ENCODE measurements around the gene ADGRF3.
A peak's percentile ranks its signal among the peaks of the same experiment; 100 is the strongest.

ADGRF3 gene

GRCh38 chr2:26345283-26345544 is 1.4 kb downstream of the ADGRF3 start:
- DNase-seq (ENCODE audit: low spot score), result no peak
- CTCF ChIA-PET, result interaction anchor here (0.6 kb wide), 2 partner anchors 15 to 185 kb away, joined by 3 read pairs; no protein-coding TSS in a partner anchor
- TF ChIP-seq CTCF (conservative IDR thresholded peaks at IDR 0.05; ENCODE audit: low read depth), result no peak
- peak overlapping the region; percentile 91 for H3K27ac ChIP-seq
- POLR2A ChIA-PET (ENCODE audit: low non-redundant PET), result no interaction called here

GRCh38 chr2:26344581-26345282 is 1.9 kb downstream of the ADGRF3 start:
- CTCF ChIA-PET, result interaction anchor here (0.6 kb wide), 1 partner anchor 186 kb away, joined by 3 read pairs; no protein-coding TSS in a partner anchor
- DNase-seq (ENCODE audit: low spot score), result no peak
- POLR2A ChIA-PET (ENCODE audit: low non-redundant PET), result no interaction called here
- no peak for TF ChIP-seq CTCF (conservative IDR thresholded peaks at IDR 0.05; ENCODE audit: low read depth)
- peak overlapping the region; percentile 91 for H3K27ac ChIP-seq

- POLR2A ChIA-PET (ENCODE audit: low non-redundant PET), result no interaction called here
- CTCF ChIA-PET, result interaction anchor here (0.7 kb wide), 1 partner anchor 222 kb away, joined by 3 read pairs; a partner anchor contains a TSS
- no peak for DNase-seq (ENCODE audit: low spot score)
- TF ChIP-seq CTCF (conservative IDR thresholded peaks at IDR 0.05; ENCODE audit: low read depth), result no peak
- no peak overlapping the region for H3K27ac ChIP-seq
Measured at GRCh38 chr2:26340831-26341230, 5.8 kb downstream of the ADGRF3 start.

- CTCF ChIA-PET, result interaction anchor here (0.7 kb wide), 1 partner anchor 110 kb away, joined by 3 read pairs; no protein-coding TSS in a partner anchor
Measured at GRCh38 chr2:26337298-26337697, 9.3 kb downstream of the ADGRF3 start.

DNA sequence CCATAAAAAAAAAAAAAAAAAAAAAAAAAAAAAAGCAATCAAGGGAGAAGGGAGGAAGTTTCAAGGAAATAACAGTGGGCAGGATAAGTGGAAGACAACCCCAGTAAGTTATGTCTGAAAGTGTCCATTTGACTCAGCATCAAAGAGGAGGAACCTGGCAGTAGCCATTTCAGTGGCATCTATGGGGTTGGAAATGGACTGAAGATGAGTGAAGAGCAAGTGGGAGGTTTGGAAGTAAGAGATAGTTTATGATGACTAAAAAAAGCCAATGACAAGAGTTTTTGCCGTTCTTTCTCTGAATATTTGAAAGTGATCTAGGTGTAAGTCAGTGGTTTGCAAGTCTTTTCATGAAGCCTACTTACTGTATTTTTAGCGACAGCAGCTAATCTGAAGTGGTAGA is 9.9 kb downstream of the ADGRF3 start:
- TF ChIP-seq CTCF (conservative IDR thresholded peaks at IDR 0.05; ENCODE audit: low read depth), result no peak
- no peak for DNase-seq (ENCODE audit: low spot score)
- H3K27ac ChIP-seq, result no peak overlapping the region
- ChIA-PET POLR2A (ENCODE audit: low non-redundant PET) (no interaction called here), CTCF (no interaction called here)

More at GRCh38 chr2:26337298-26337697, 9.3 kb downstream of the ADGRF3 start:
- DNase-seq (ENCODE audit: low spot score), result no peak
- POLR2A ChIA-PET (ENCODE audit: low non-redundant PET), result no interaction called here
- H3K27ac ChIP-seq, result no peak overlapping the region
- TF ChIP-seq CTCF (conservative IDR thresholded peaks at IDR 0.05; ENCODE audit: low read depth), result no peak

DNA sequence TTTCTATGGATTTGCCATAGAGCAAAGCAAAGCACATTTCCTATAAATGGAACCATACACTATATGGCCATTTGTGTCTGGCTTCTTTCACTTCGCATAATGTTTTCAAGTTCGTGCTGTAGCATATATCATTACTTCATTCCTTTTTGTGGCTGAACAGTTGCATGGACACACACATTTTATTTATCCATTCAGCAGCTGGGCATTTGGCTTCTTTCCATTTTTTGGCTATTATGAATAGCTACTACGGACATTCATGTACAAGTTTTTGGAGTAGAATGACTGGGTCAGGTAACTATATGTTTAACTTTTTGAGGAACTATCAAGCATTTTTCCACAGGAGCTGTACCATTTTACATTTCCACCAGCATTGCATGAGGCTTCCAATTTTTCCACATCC is 11.4 kb downstream of the ADGRF3 start:
- POLR2A ChIA-PET (ENCODE audit: low non-redundant PET), result no interaction called here
- no peak for TF ChIP-seq CTCF (conservative IDR thresholded peaks at IDR 0.05; ENCODE audit: low read depth)
- no peak overlapping the region for H3K27ac ChIP-seq
- no peak for DNase-seq (ENCODE audit: low spot score)
- CTCF ChIA-PET, result interaction anchor here (0.7 to 1.0 kb wide), 2 partner anchors 91 to 106 kb away, joined by 3 to 4 read pairs; partner anchors contain the start of genes HADHA and HADHB

Measured in RWPE1 (cell line).